Heart left ventricle (tissue), 13 donors: ENCODE results near the gene GDNF.

Experiments
- CTCF ChIP-seq, 12 donors: fragments of 200-600 bp; sonication (generic) in 4 of 12; IDR thresholded peaks; one replicate each; pipeline versions ENCODE4 v1.5.0 to v1.8.0; 2018 to 2022; ENCODE audit warnings: antibody characterized with exemption in 12 of 12, mild to moderate bottlenecking in 5 of 12
- POLR2A ChIP-seq, 2 donors: fragments of 450-650 bp; IDR thresholded peaks; one replicate each; pipeline ENCODE4 v1.6.1; 2017; ENCODE audit warnings: antibody characterized with exemption in 2 of 2, mild to moderate bottlenecking in 2 of 2, moderate library complexity in 2 of 2
- donor health status: ischemic (EF 13 %, LVEDD 7.1; RV severe dilation, severe dysfunction).
- donor health status: DM: no; HTN: yes; CAD: no.
- donor health status: DM: no; HTN: no; CAD: no.
- donor health status: ischemic (EF 25% LVEDD 6.9; RV normal size, moderate dysfunction).
- donor health status: ischemic (EF 25% LVEDD 5.7; RV mildly dilated, moderate dysfunction).
- donor health status: ischemic (EF 35%, LVEDD 5.7; RV mildly dilated, moderate dysfunction).
- donor health status: nonischemic (EF 11% LVEDD 7.7; RV severe dilation, severe dysfunction).
- donor health status: DM: yes; HTN: yes; CAD: no.
- donor health status: PGD.
- donor health status: ischemic (EF 29% LVEDD 5.4; RV normal size, mild dysfunction).
- donor health status: nonischemic (EF 23%, LVEDD 6.1; RV moderate dilation, normal function).

- TF ChIP-seq CTCF (IDR thresholded peaks at IDR 0.05): no peak
- no peak for TF ChIP-seq POLR2A (IDR thresholded peaks at IDR 0.05)
These were observed 46.7 kb downstream of the GDNF start for GRCh38 chr5:37792975-37793631.
